ENCODE measurements around the gene ESR2. TPM values are rescaled to one million over a fixed set of nuclear protein-coding genes. Genes with fewer than 3 reads are reported as not detected.

ESR2 gene
- total and polyA plus RNA-seq, 12 donors: 0.12 to 1.6 (median 0.73) TPM

- ATAC-seq (no peak), DNase-seq (no peak)
- TF ChIP-seq CTCF (IDR thresholded peaks at IDR 0.05): no peak
- Histone ChIP-seq H3K4me3 (no peak overlapping the region), H3K9me3 (no peaks in the 10 kb centered on the region), H3K27me3 (no peaks in the 10 kb centered on the region), H3K27ac (no peak overlapping the region), H3K4me1 (peaks cover 0 to under 1% (median 0%) of the 10 kb centered on the region in 9 donors), H3K36me3 (peaks cover 0 to 69% (median 9%) of the 10 kb centered on the region in 9 donors)
- intact Hi-C loops (cut with DNase I): no loop called here
- 97% methylated on average over 1 of the region's 1 CpG for WGBS, 2 donors
Measured at GRCh38 chr14:64035143-64035542, 259.0 kb downstream of the ESR2 start.

Small RNAs within 50 kb of the gene (microRNA-seq; reads per million reads assigned to microRNA genes)
- 0 reads per million in 2 donors for gene MIR548H1

Other genes with a start within 250 kb of the ESR2 start
- 10 to 100 TPM; 49.8 to 85.2 (median 66.9) TPM for gene MTHFD1, start 94.0 kb upstream of the ESR2 start, total RNA-seq
- gene MTHFD1, start 94.0 kb upstream of the ESR2 start, polyA plus RNA-seq: 10 to 100 TPM; 34.5 to 47.7 TPM
- gene AKAP5, start 171.1 kb upstream of the ESR2 start, total RNA-seq: under 1 TPM; 0.12 to 0.51 (median 0.20) TPM
- gene AKAP5, start 171.1 kb upstream of the ESR2 start, polyA plus RNA-seq: under 1 TPM; 0.07 to 0.09 TPM
- gene ZBTB25, start 209.5 kb upstream of the ESR2 start, total RNA-seq: 10 to 100 TPM; 17.4 to 24.7 (median 21.2) TPM
- 10 to 100 TPM in 1 of 2 donors, 1 to 10 TPM in 1; 3.0 to 13.5 TPM for gene ZBTB25, start 209.5 kb upstream of the ESR2 start, polyA plus RNA-seq
- gene ZBTB1, start 210.4 kb upstream of the ESR2 start, total RNA-seq: 10 to 100 TPM; 17.4 to 26.4 (median 20.6) TPM
- 10 to 100 TPM in 1 of 2 donors, 1 to 10 TPM in 1; 5.6 to 26.0 TPM for gene ZBTB1, start 210.4 kb upstream of the ESR2 start, polyA plus RNA-seq
- 10 to 100 TPM in 9 of 10 donors, 1 to 10 TPM in 1; 9.4 to 77.6 (median 34.8) TPM for gene HSPA2, start 246.4 kb upstream of the ESR2 start, total RNA-seq
- gene HSPA2, start 246.4 kb upstream of the ESR2 start, polyA plus RNA-seq: 10 to 100 TPM in 1 of 2 donors, 1 to 10 TPM in 1; 2.6 to 10.3 TPM